IMR-90 (cell line): Measurements from ENCODE around the gene TMCC3. TPM values are rescaled to one million over a fixed set of nuclear protein-coding genes. Genes with fewer than 3 reads are reported as not detected.

ENCODE experiments used
- ATAC-seq: fragments of 200-7000 bp; cut with Tn5 transposase; 2 replicates; pipeline ENCODE4 v1.9.1; 2020; ENCODE audit warnings: low read depth, mild to moderate bottlenecking, moderate library complexity
- BruUV-seq: library from RNA; stranded (reverse); fragments of 400-500 nt; replicated peaks from 2 replicates; lab custom pipeline; 2021; lab: Mats Ljungman, UMichigan
- CTCF ChIA-PET: fragments of 300-600 bp; formaldehyde crosslinking; extraction: SDS; loops from one replicate; lab custom pipeline; 2021; ENCODE audit warnings: antibody characterized with exemption; lab: Yijun Ruan, JAX
- POLR2A ChIA-PET: fragments of 300-600 bp; sonication (Branson Sonifier 250); formaldehyde crosslinking; loops from one replicate; lab custom pipeline; 2022; ENCODE audit warnings: antibody characterized with exemption; ENCODE audit not compliant: unreplicated experiment; lab: Charles Lee
- DNase-seq: peaks from one replicate; pipeline ENCODE4 v3.0.0; 2013
- H2AFZ ChIP-seq: replicated peaks from 2 replicates; pipeline ENCODE3; 2013; ENCODE audit warnings: low read length, mild to moderate bottlenecking; ENCODE audit not compliant: poor library complexity
- H2AK5ac ChIP-seq: 2 replicates; pipeline ENCODE4 v1.6.1; 2013; ENCODE audit warnings: low read depth, low read length, inconsistent platforms
- H2AK9ac ChIP-seq: replicated peaks from 2 replicates; pipeline ENCODE3; 2013; ENCODE audit warnings: mild to moderate bottlenecking, low read depth, low read length, moderate library complexity; ENCODE audit not compliant: poor library complexity
- H2BK120ac ChIP-seq: 2 replicates; pipeline ENCODE4 v1.6.1; 2013; ENCODE audit warnings: low read depth, low read length, inconsistent platforms
- H2BK15ac ChIP-seq: 3 replicates; pipeline ENCODE4 v1.6.1; 2013; ENCODE audit warnings: low read depth, low read length, inconsistent platforms
- H2BK20ac ChIP-seq: 2 replicates; pipeline ENCODE4 v1.6.1; 2013; ENCODE audit warnings: low read depth, mild to moderate bottlenecking, inconsistent platforms, low read length, moderate library complexity
- H2BK5ac ChIP-seq: 2 replicates; pipeline ENCODE4 v1.6.1; 2013; ENCODE audit warnings: mild to moderate bottlenecking, low read depth, low read length, inconsistent platforms; ENCODE audit not compliant: poor library complexity, severe bottlenecking
- H3K14ac ChIP-seq: replicated peaks from 2 replicates; pipeline ENCODE4 v1.6.1; 2013; ENCODE audit warnings: low read depth, low read length, inconsistent platforms
- H3K18ac ChIP-seq: 2 replicates; pipeline ENCODE4 v1.6.1; 2013; ENCODE audit warnings: low read depth, low read length, control low read depth
- H3K23ac ChIP-seq: 2 replicates; pipeline ENCODE4 v1.6.1; 2013; ENCODE audit warnings: low read depth, low read length, inconsistent platforms
- H3K27ac ChIP-seq: 2 replicates; pipeline ENCODE4 v1.5.1; 2013; ENCODE audit warnings: mild to moderate bottlenecking, control low read depth, low read length; ENCODE audit not compliant: insufficient read depth
- H3K27me3 ChIP-seq: 2 replicates; pipeline ENCODE4 v1.6.1; 2013; ENCODE audit warnings: low read length; ENCODE audit not compliant: control insufficient read depth, insufficient read depth
- H3K36me3 ChIP-seq: 2 replicates; pipeline ENCODE4 v1.6.1; 2013; ENCODE audit warnings: low read length, mixed read lengths; ENCODE audit not compliant: control insufficient read depth, insufficient read depth
- H3K4ac ChIP-seq: 2 replicates; pipeline ENCODE4 v1.6.1; 2013; ENCODE audit warnings: low read depth, low read length, inconsistent platforms
- H3K4me1 ChIP-seq: 2 replicates; pipeline ENCODE4 v1.6.1; 2013; ENCODE audit warnings: low read length, mixed read lengths; ENCODE audit not compliant: control insufficient read depth, insufficient read depth
- H3K4me2 ChIP-seq: 2 replicates; pipeline ENCODE4 v1.6.1; 2013; ENCODE audit warnings: low read depth, mild to moderate bottlenecking, control low read depth, low read length, moderate library complexity
- H3K4me3 ChIP-seq: 2 replicates; pipeline ENCODE4 v1.5.1; 2013; ENCODE audit warnings: low read depth, mild to moderate bottlenecking, control low read depth, low read length, moderate library complexity; ENCODE audit not compliant: insufficient read depth
- H3K56ac ChIP-seq: 2 replicates; pipeline ENCODE4 v1.6.1; 2013; ENCODE audit warnings: low read length, inconsistent platforms; ENCODE audit not compliant: insufficient read depth; ENCODE audit errors: extremely low read depth
- H3K79me1 ChIP-seq, 2 experiments: 2 replicates each; pipeline ENCODE4 v1.6.1; 2013; ENCODE audit warnings: low read length in 2 of 2, inconsistent platforms in 1 of 2, low read depth in 1 of 2
- H3K9ac ChIP-seq: 2 replicates; pipeline ENCODE4 v1.6.1; 2013; ENCODE audit warnings: low read depth, low read length, control low read depth
- H3K9me1 ChIP-seq: 2 replicates; pipeline ENCODE4 v1.6.1; 2013; ENCODE audit warnings: low read length, inconsistent platforms; ENCODE audit not compliant: insufficient read depth
- H3K9me3 ChIP-seq: 2 replicates; pipeline ENCODE4 v1.6.1; 2013; ENCODE audit warnings: low read length; ENCODE audit not compliant: control insufficient read depth, insufficient read depth
- H4K20me1 ChIP-seq: 2 replicates; pipeline ENCODE4 v1.6.1; 2013; ENCODE audit warnings: low read length, inconsistent platforms; ENCODE audit not compliant: insufficient read depth
- H4K5ac ChIP-seq: 2 replicates; pipeline ENCODE4 v1.6.1; 2013; ENCODE audit warnings: mild to moderate bottlenecking, low read depth, low read length, control low read depth
- H4K8ac ChIP-seq, 2 experiments: 2 replicates each; pipeline ENCODE4 v1.6.1; 2013; ENCODE audit warnings: low read depth in 2 of 2, low read length in 2 of 2, control low read depth in 1 of 2, inconsistent platforms in 1 of 2
- H4K91ac ChIP-seq: 2 replicates; pipeline ENCODE4 v1.6.1; 2013; ENCODE audit warnings: low read depth, low read length, inconsistent platforms; ENCODE audit not compliant: insufficient read depth
- BHLHE40 ChIP-seq: fragments of 150-350 bp; IDR thresholded peaks from 2 replicates; pipeline ENCODE4 v1.6.1; 2016; ENCODE audit warnings: mild to moderate bottlenecking, low read depth, low read length
- FOS ChIP-seq: fragments of 150-350 bp; IDR thresholded peaks from 2 replicates; pipeline ENCODE4 v1.6.1; 2016; ENCODE audit warnings: low read depth, low read length
- MAFK ChIP-seq: IDR thresholded peaks from 2 replicates; pipeline ENCODE4 v1.6.1; 2012; ENCODE audit warnings: low read depth, low read length, improper control_type of control experiment
- MAZ ChIP-seq: IDR thresholded peaks from 2 replicates; pipeline ENCODE4 v1.6.1; 2012; ENCODE audit warnings: low read depth, mild to moderate bottlenecking, low read length, improper control_type of control experiment, moderate library complexity, borderline replicate concordance
- MXI1 ChIP-seq: IDR thresholded peaks from 2 replicates; pipeline ENCODE4 v1.6.1; 2012; ENCODE audit warnings: low read depth, mild to moderate bottlenecking, low read length, moderate library complexity, borderline replicate concordance
- POLR2A ChIP-seq: IDR thresholded peaks from 2 replicates; pipeline ENCODE4 v1.6.1; 2012; ENCODE audit warnings: mild to moderate bottlenecking, low read depth, low read length
- RAD21 ChIP-seq: IDR thresholded peaks from 2 replicates; pipeline ENCODE4 v1.6.1; 2012; ENCODE audit warnings: low read length, improper control_type of control experiment
- RCOR1 ChIP-seq: IDR thresholded peaks from 2 replicates; pipeline ENCODE4 v1.6.1; 2012; ENCODE audit warnings: mild to moderate bottlenecking, low read length, improper control_type of control experiment; ENCODE audit not compliant: insufficient replicate concordance
- RFX5 ChIP-seq: IDR thresholded peaks from 2 replicates; pipeline ENCODE4 v1.8.0; 2012; ENCODE audit warnings: low read depth, mild to moderate bottlenecking, low read length, moderate library complexity
- SMC3 ChIP-seq: fragments of 150-350 bp; IDR thresholded peaks from 2 replicates; pipeline ENCODE4 v1.6.1; 2016; ENCODE audit warnings: low read depth, mild to moderate bottlenecking, antibody characterized with exemption, low read length, moderate library complexity
- WGBS, 2 experiments: methylation state at CpG; one replicate each; pipeline versions ENCODE4 v1.1.5 to v1.1.7; 2013; ENCODE audit warnings: missing lambda C conversion rate in 2 of 2; ENCODE audit not compliant: insufficient read length in 1 of 2; ENCODE audit errors: extremely low coverage in 2 of 2; 5-methylcytosine and 5-hydroxymethylcytosine counted together
- dilution Hi-C: fragments of 300-500 bp; cut with HindIII; formaldehyde crosslinking; loops from one replicate; pipeline ENCODE4 v1.14.3; 2018; ENCODE audit warnings: low sequenced_read_pairs; ENCODE audit not compliant: unreplicated experiment
- in situ Hi-C: fragments of 300-500 bp; cut with MboI; formaldehyde crosslinking; loops from 3 replicates; pipeline ENCODE4 v1.14.3; 2019; ENCODE audit warnings: low sequenced_read_pairs, inconsistent platforms, mixed read lengths
- intact Hi-C: fragments of 100-400 bp; cut with micrococcal nuclease; formaldehyde crosslinking; loops from 2 replicates; pipeline ENCODE4 v1.10.0; 2022
- polyA plus RNA-seq, 3 experiments: library from polyadenylated mRNA; depleted of rRNA; stranded (reverse); fragments of >200 nt; gene quantifications; 2 replicates each; pipeline ENCODE4 v1.2.3, GENCODE V29; 2012; ENCODE audit warnings: low replicate concordance in 1 of 3
- total RNA-seq: library from RNA; depleted of rRNA; stranded (reverse); fragments of >200 nt; gene quantifications from 2 replicates; pipeline ENCODE4 v1.2.3, GENCODE V29; 2012
- TF ChIP-seq, protein P1 (sequence below): conservative IDR thresholded peaks from 2 replicates; pipeline ENCODE4 v1.5.1; 2012; ENCODE audit warnings: mild to moderate bottlenecking, low read depth, low read length, improper control_type of control experiment
- TF ChIP-seq, protein P2 (sequence below): fragments of 150-350 bp; IDR thresholded peaks from 2 replicates; pipeline ENCODE4 v1.6.1; 2016; ENCODE audit warnings: low read depth, mild to moderate bottlenecking, low read length, moderate library complexity, borderline replicate concordance

The TMCC3 gene
- total and polyA plus RNA-seq, 2 of the 4 experiments (the other 2 are of a cell fraction), result 0.14 to 0.36 TPM

DNA sequence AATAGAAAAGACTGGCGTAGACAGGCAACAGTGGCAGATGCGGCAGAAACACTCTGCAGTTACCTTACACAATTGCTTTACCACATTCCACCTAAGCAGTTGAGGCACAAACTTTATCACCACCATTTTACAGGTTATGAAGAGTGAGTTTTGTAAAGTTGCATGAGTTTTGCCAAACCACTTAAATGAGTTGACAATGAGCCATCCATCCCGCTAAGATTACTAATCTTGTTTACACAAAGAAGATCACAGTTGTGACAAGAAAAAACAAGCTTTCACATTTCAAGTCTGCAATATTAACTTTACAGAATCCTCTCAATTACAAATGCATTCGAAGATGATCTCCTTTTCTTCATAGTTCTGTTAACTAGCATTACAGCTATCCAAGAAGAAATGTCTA, 1.8 kb downstream of the TMCC3 start:
- H3K18ac ChIP-seq, result no peak overlapping the region
- no CpG with 5 or more reads among the region's 4 CpGs for WGBS, 2 experiments
- no peak overlapping the region for H3K4me2 ChIP-seq
- ChIA-PET CTCF (no interaction called here), POLR2A (no interaction called here)
- ATAC-seq (no peak), DNase-seq (no peak)
- in situ Hi-C loops (no loop called here), dilution Hi-C loops (no loop called here), intact Hi-C loops (no loop called here)
- no peak overlapping the region for H2BK15ac ChIP-seq
- no peak overlapping the region for H3K56ac ChIP-seq
- H3K9ac ChIP-seq, result no peak overlapping the region
- no peaks in the 10 kb centered on the region for H3K4me1 ChIP-seq
- TF ChIP-seq MAZ (no peak), MXI1 (no peak), POLR2A (no peak), BHLHE40 (no peak), RCOR1 (no peak), SMC3 (no peak), RFX5 (no peak), RAD21 (no peak), FOS (no peak), MAFK (no peak)
- TF ChIP-seq, protein P1, sequence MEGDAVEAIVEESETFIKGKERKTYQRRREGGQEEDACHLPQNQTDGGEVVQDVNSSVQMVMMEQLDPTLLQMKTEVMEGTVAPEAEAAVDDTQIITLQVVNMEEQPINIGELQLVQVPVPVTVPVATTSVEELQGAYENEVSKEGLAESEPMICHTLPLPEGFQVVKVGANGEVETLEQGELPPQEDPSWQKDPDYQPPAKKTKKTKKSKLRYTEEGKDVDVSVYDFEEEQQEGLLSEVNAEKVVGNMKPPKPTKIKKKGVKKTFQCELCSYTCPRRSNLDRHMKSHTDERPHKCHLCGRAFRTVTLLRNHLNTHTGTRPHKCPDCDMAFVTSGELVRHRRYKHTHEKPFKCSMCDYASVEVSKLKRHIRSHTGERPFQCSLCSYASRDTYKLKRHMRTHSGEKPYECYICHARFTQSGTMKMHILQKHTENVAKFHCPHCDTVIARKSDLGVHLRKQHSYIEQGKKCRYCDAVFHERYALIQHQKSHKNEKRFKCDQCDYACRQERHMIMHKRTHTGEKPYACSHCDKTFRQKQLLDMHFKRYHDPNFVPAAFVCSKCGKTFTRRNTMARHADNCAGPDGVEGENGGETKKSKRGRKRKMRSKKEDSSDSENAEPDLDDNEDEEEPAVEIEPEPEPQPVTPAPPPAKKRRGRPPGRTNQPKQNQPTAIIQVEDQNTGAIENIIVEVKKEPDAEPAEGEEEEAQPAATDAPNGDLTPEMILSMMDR, result no peak
- TF ChIP-seq, protein P2, sequence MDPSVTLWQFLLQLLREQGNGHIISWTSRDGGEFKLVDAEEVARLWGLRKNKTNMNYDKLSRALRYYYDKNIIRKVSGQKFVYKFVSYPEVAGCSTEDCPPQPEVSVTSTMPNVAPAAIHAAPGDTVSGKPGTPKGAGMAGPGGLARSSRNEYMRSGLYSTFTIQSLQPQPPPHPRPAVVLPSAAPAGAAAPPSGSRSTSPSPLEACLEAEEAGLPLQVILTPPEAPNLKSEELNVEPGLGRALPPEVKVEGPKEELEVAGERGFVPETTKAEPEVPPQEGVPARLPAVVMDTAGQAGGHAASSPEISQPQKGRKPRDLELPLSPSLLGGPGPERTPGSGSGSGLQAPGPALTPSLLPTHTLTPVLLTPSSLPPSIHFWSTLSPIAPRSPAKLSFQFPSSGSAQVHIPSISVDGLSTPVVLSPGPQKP, result no peak
- H4K8ac ChIP-seq, result no peak overlapping the region
- H2AK5ac ChIP-seq, result no peak overlapping the region
- H3K27me3 ChIP-seq, result peaks cover 34% of the 10 kb centered on the region
- H3K36me3 ChIP-seq, result no peaks in the 10 kb centered on the region
- no peak overlapping the region for H2AFZ ChIP-seq
- H4K20me1 ChIP-seq, result no peaks in the 10 kb centered on the region
- no peaks in the 10 kb centered on the region for H3K79me1 ChIP-seq
- BruUV-seq, result no TSS peak
- no peak overlapping the region for H4K5ac ChIP-seq
- no peak overlapping the region for H2AK9ac ChIP-seq
- H4K91ac ChIP-seq, result no peak overlapping the region
- no peak overlapping the region for H2BK20ac ChIP-seq
- no peak overlapping the region for H2BK5ac ChIP-seq
- H3K4me3 ChIP-seq, result no peak overlapping the region
- H3K14ac ChIP-seq, result no peak overlapping the region
- no peaks in the 10 kb centered on the region for H3K9me3 ChIP-seq
- H3K9me1 ChIP-seq, result no peaks in the 10 kb centered on the region
- H3K4ac ChIP-seq, result no peak overlapping the region
- no peak overlapping the region for H3K27ac ChIP-seq
- no peak overlapping the region for H2BK120ac ChIP-seq
- no peak overlapping the region for H3K23ac ChIP-seq
